ENCODE measurements around the gene LRP1.

DNA sequence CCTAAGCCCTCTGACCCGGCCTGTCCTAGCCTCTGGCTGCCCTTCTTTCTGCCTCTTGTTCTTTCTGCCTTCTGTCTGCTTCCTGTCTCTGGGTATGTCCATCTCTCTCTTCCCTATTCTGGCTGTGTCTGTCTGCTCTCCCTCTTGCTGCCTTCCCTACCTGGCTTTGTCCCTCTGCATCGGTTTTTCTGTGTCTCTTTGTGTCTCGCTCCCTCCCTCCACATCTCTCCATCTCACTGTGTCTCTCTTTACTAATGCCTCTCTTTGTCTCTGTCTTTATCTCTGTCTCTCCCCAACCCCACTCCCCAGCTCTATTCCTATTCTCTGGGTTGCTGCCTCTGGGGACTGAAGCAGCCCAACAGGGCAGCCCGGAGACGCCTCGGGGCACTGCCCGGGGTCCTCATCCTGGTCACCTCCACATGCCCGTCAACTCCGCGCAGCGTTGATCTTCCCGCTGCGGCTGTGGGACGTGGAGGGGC, 111.3 kb downstream of the LRP1 start:
- TF ChIP-seq CTCF (IDR thresholded peaks at IDR 0.05; ENCODE audit: insufficient read depth, low read length), result no peak
- TF ChIP-seq POLR2AphosphoS5 (IDR thresholded peaks at IDR 0.05; ENCODE audit: low read depth), result 0 out of 2 replicates have a peak, but pooled peaks have one; percentile 5
- TF ChIP-seq, protein P1, sequence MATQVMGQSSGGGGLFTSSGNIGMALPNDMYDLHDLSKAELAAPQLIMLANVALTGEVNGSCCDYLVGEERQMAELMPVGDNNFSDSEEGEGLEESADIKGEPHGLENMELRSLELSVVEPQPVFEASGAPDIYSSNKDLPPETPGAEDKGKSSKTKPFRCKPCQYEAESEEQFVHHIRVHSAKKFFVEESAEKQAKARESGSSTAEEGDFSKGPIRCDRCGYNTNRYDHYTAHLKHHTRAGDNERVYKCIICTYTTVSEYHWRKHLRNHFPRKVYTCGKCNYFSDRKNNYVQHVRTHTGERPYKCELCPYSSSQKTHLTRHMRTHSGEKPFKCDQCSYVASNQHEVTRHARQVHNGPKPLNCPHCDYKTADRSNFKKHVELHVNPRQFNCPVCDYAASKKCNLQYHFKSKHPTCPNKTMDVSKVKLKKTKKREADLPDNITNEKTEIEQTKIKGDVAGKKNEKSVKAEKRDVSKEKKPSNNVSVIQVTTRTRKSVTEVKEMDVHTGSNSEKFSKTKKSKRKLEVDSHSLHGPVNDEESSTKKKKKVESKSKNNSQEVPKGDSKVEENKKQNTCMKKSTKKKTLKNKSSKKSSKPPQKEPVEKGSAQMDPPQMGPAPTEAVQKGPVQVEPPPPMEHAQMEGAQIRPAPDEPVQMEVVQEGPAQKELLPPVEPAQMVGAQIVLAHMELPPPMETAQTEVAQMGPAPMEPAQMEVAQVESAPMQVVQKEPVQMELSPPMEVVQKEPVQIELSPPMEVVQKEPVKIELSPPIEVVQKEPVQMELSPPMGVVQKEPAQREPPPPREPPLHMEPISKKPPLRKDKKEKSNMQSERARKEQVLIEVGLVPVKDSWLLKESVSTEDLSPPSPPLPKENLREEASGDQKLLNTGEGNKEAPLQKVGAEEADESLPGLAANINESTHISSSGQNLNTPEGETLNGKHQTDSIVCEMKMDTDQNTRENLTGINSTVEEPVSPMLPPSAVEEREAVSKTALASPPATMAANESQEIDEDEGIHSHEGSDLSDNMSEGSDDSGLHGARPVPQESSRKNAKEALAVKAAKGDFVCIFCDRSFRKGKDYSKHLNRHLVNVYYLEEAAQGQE (IDR thresholded peaks at IDR 0.05; ENCODE audit: insufficient replicate concordance, low read depth), result no peak
- no peak for TF ChIP-seq GABPA (IDR thresholded peaks at IDR 0.05; ENCODE audit: low read depth)
- peak; percentile 36; the same call in 1 of the 2 replicates for TF ChIP-seq SPI1 (IDR thresholded peaks at IDR 0.05; ENCODE audit: borderline replicate concordance, low read depth)
